ENCODE results near the gene LY6G6C. TPM values are rescaled to one million over a fixed set of nuclear protein-coding genes. Genes with fewer than 3 reads are reported as not detected.
"Not testable (repeated sequence)": the region's sequence is repeated elsewhere in the genome, so short reads cannot be mapped to it uniquely, and the experiment has no call there.

Gene LY6G6C
- polyA plus RNA-seq, 2 donors = 17.2 to 21.9 TPM

- Histone ChIP-seq H3K4me3 (ENCODE audit: low read depth in 1 of 2, low read length in 2 of 2) (no peak overlapping the region), H3K36me3 (ENCODE audit: control insufficient read depth in 2 of 2, insufficient read depth in 2 of 2, low read length in 1 of 2) (no peaks in the 10 kb centered on the region), H3K4me1 (ENCODE audit: control insufficient read depth in 2 of 2, insufficient read depth in 2 of 2, low read length in 1 of 2) (peaks cover 0 to 23% of the 10 kb centered on the region in 2 donors), H3K27me3 (ENCODE audit: control insufficient read depth in 1 of 2, insufficient read depth in 2 of 2, low read length in 2 of 2) (no peaks in the 10 kb centered on the region), H3K27ac (ENCODE audit: low read depth in 2 of 2, low read length in 1 of 2) (peak overlapping the region; percentile 57 to 86), H3K9me3 (ENCODE audit: control insufficient read depth in 2 of 2, insufficient read depth in 1 of 2, low read depth in 1 of 2, low read length in 1 of 2) (no peaks in the 10 kb centered on the region)
- 54 to 69% methylated on average over 5 of the region's 5 CpGs for WGBS, 2 donors
Observed at GRCh38 chr6:31710523-31711219, 10.9 kb downstream of the LY6G6C start.

GRCh38 chr6:31709157-31709556 is 12.4 kb downstream of the LY6G6C start:
- peaks cover 0 to 17% of the 10 kb centered on the region in 2 donors for H3K4me1 ChIP-seq (ENCODE audit: control insufficient read depth in 2 of 2, insufficient read depth in 2 of 2, low read length in 1 of 2)
- not testable (repeated sequence) for H3K9me3 ChIP-seq (ENCODE audit: control insufficient read depth in 2 of 2, insufficient read depth in 1 of 2, low read depth in 1 of 2, low read length in 1 of 2); H3K4me3 ChIP-seq (ENCODE audit: low read depth in 1 of 2, low read length in 2 of 2); H3K27ac ChIP-seq (ENCODE audit: low read depth in 2 of 2, low read length in 1 of 2); H3K36me3 ChIP-seq (ENCODE audit: control insufficient read depth in 2 of 2, insufficient read depth in 2 of 2, low read length in 1 of 2); H3K27me3 ChIP-seq (ENCODE audit: control insufficient read depth in 1 of 2, insufficient read depth in 2 of 2, low read length in 2 of 2)
- WGBS, 2 donors = 91 to 93% methylated on average over 11 of the region's 11 CpGs

GRCh38 chr6:31708224-31708623 is 13.3 kb downstream of the LY6G6C start:
- 94 to 97% methylated on average over 3 of the region's 3 CpGs for WGBS, 2 donors
- H3K4me3 ChIP-seq (ENCODE audit: low read depth in 1 of 2, low read length in 2 of 2) = no peak overlapping the region
- no peak overlapping the region for H3K27ac ChIP-seq (ENCODE audit: low read depth in 2 of 2, low read length in 1 of 2)
- H3K4me1 ChIP-seq (ENCODE audit: control insufficient read depth in 2 of 2, insufficient read depth in 2 of 2, low read length in 1 of 2) = peaks cover 0 to 11% of the 10 kb centered on the region in 2 donors
- H3K27me3 ChIP-seq (ENCODE audit: control insufficient read depth in 1 of 2, insufficient read depth in 2 of 2, low read length in 2 of 2) = no peaks in the 10 kb centered on the region
- H3K36me3 ChIP-seq (ENCODE audit: control insufficient read depth in 2 of 2, insufficient read depth in 2 of 2, low read length in 1 of 2) = no peaks in the 10 kb centered on the region
- no peaks in the 10 kb centered on the region for H3K9me3 ChIP-seq (ENCODE audit: control insufficient read depth in 2 of 2, insufficient read depth in 1 of 2, low read depth in 1 of 2, low read length in 1 of 2)

- Histone ChIP-seq H3K36me3 (ENCODE audit: control insufficient read depth in 2 of 2, insufficient read depth in 2 of 2, low read length in 1 of 2) (no peaks in the 10 kb centered on the region), H3K4me3 (ENCODE audit: low read depth in 1 of 2, low read length in 2 of 2) (no peak overlapping the region), H3K27ac (ENCODE audit: low read depth in 2 of 2, low read length in 1 of 2) (no peak overlapping the region), H3K27me3 (ENCODE audit: control insufficient read depth in 1 of 2, insufficient read depth in 2 of 2, low read length in 2 of 2) (no peaks in the 10 kb centered on the region), H3K9me3 (ENCODE audit: control insufficient read depth in 2 of 2, insufficient read depth in 1 of 2, low read depth in 1 of 2, low read length in 1 of 2) (no peaks in the 10 kb centered on the region), H3K4me1 (ENCODE audit: control insufficient read depth in 2 of 2, insufficient read depth in 2 of 2, low read length in 1 of 2) (peaks cover 0 to 10% of the 10 kb centered on the region in 2 donors)
- 89 to 93% methylated on average over 10 of the region's 10 CpGs for WGBS, 2 donors
Observed at GRCh38 chr6:31707701-31708100, 13.8 kb downstream of the LY6G6C start.

- 60 to 62% methylated on average over 3 of the region's 3 CpGs for WGBS, 2 donors
- peaks cover 5 to 7% of the 10 kb centered on the region in 2 donors for H3K4me1 ChIP-seq (ENCODE audit: control insufficient read depth in 2 of 2, insufficient read depth in 2 of 2, low read length in 1 of 2)
- no peaks in the 10 kb centered on the region for H3K27me3 ChIP-seq (ENCODE audit: control insufficient read depth in 1 of 2, insufficient read depth in 2 of 2, low read length in 2 of 2)
- H3K4me3 ChIP-seq (ENCODE audit: low read depth in 1 of 2, low read length in 2 of 2) = no peak within 1 kb of the TSS
- H3K9me3 ChIP-seq (ENCODE audit: control insufficient read depth in 2 of 2, insufficient read depth in 1 of 2, low read depth in 1 of 2, low read length in 1 of 2) = no peaks in the 10 kb centered on the region
- H3K27ac ChIP-seq (ENCODE audit: low read depth in 2 of 2, low read length in 1 of 2) = no peak within 1 kb of the TSS
- no peaks in the 10 kb centered on the region for H3K36me3 ChIP-seq (ENCODE audit: control insufficient read depth in 2 of 2, insufficient read depth in 2 of 2, low read length in 1 of 2)
Observed at GRCh38 chr6:31706599-31706998, 14.9 kb downstream of the LY6G6C start, which contains the start of gene LY6G6F. TSS of gene LY6G6F (plus strand) at chr6:31706866. CDS start at chr6:31706907, 41 bp downstream.

- Histone ChIP-seq H3K9me3 (ENCODE audit: control insufficient read depth in 2 of 2, insufficient read depth in 1 of 2, low read depth in 1 of 2, low read length in 1 of 2) (no peaks in the 10 kb centered on the region), H3K4me3 (ENCODE audit: low read depth in 1 of 2, low read length in 2 of 2) (no peak overlapping the region), H3K36me3 (ENCODE audit: control insufficient read depth in 2 of 2, insufficient read depth in 2 of 2, low read length in 1 of 2) (peaks cover 0 to under 1% of the 10 kb centered on the region in 2 donors), H3K4me1 (ENCODE audit: control insufficient read depth in 2 of 2, insufficient read depth in 2 of 2, low read length in 1 of 2) (peaks cover 6 to 7% of the 10 kb centered on the region in 2 donors), H3K27me3 (ENCODE audit: control insufficient read depth in 1 of 2, insufficient read depth in 2 of 2, low read length in 2 of 2) (no peaks in the 10 kb centered on the region), H3K27ac (ENCODE audit: low read depth in 2 of 2, low read length in 1 of 2) (no peak overlapping the region)
- 88 to 89% methylated on average over 6 of the region's 6 CpGs for WGBS, 2 donors
Observed at GRCh38 chr6:31705931-31706330, 15.6 kb downstream of the LY6G6C start.

- H3K4me3 ChIP-seq (ENCODE audit: low read depth in 1 of 2, low read length in 2 of 2) = peak within 1 kb of the TSS; percentile 84 to 93
- H3K9me3 ChIP-seq (ENCODE audit: control insufficient read depth in 2 of 2, insufficient read depth in 1 of 2, low read depth in 1 of 2, low read length in 1 of 2) = no peaks in the 10 kb centered on the region
- peaks cover 6 to 7% of the 10 kb centered on the region in 2 donors for H3K4me1 ChIP-seq (ENCODE audit: control insufficient read depth in 2 of 2, insufficient read depth in 2 of 2, low read length in 1 of 2)
- peak within 1 kb of the TSS; percentile 100 for H3K27ac ChIP-seq (ENCODE audit: low read depth in 2 of 2, low read length in 1 of 2)
- H3K36me3 ChIP-seq (ENCODE audit: control insufficient read depth in 2 of 2, insufficient read depth in 2 of 2, low read length in 1 of 2) = peaks cover 0 to 7% of the 10 kb centered on the region in 2 donors
- WGBS, 2 donors = 0 to 1% methylated on average over 54 of the region's 54 CpGs
- H3K27me3 ChIP-seq (ENCODE audit: control insufficient read depth in 1 of 2, insufficient read depth in 2 of 2, low read length in 2 of 2) = no peaks in the 10 kb centered on the region
Observed at GRCh38 chr6:31702819-31703716, 18.5 kb downstream of the LY6G6C start, which contains the start of gene ABHD16A. TSS of gene ABHD16A (minus strand) at chr6:31703324. CDS start at chr6:31703281, 43 bp downstream.

GRCh38 chr6:31702405-31702818 is 19.1 kb downstream of the LY6G6C start:
- no peaks in the 10 kb centered on the region for H3K9me3 ChIP-seq (ENCODE audit: control insufficient read depth in 2 of 2, insufficient read depth in 1 of 2, low read depth in 1 of 2, low read length in 1 of 2)
- peaks cover 0 to 7% of the 10 kb centered on the region in 2 donors for H3K36me3 ChIP-seq (ENCODE audit: control insufficient read depth in 2 of 2, insufficient read depth in 2 of 2, low read length in 1 of 2)
- H3K4me1 ChIP-seq (ENCODE audit: control insufficient read depth in 2 of 2, insufficient read depth in 2 of 2, low read length in 1 of 2) = peaks cover 6 to 7% of the 10 kb centered on the region in 2 donors
- H3K27ac ChIP-seq (ENCODE audit: low read depth in 2 of 2, low read length in 1 of 2) = peak overlapping the region; percentile 100
- H3K27me3 ChIP-seq (ENCODE audit: control insufficient read depth in 1 of 2, insufficient read depth in 2 of 2, low read length in 2 of 2) = no peaks in the 10 kb centered on the region
- 0 to 1% methylated on average over 10 of the region's 10 CpGs for WGBS, 2 donors
- peak overlapping the region; percentile 84 to 93 for H3K4me3 ChIP-seq (ENCODE audit: low read depth in 1 of 2, low read length in 2 of 2)

GRCh38 chr6:31701666-31702404 is 19.7 kb downstream of the LY6G6C start:
- no peaks in the 10 kb centered on the region for H3K9me3 ChIP-seq (ENCODE audit: control insufficient read depth in 2 of 2, insufficient read depth in 1 of 2, low read depth in 1 of 2, low read length in 1 of 2)
- H3K4me1 ChIP-seq (ENCODE audit: control insufficient read depth in 2 of 2, insufficient read depth in 2 of 2, low read length in 1 of 2) = peaks cover 6 to 7% of the 10 kb centered on the region in 2 donors
- H3K4me3 ChIP-seq (ENCODE audit: low read depth in 1 of 2, low read length in 2 of 2) = peak overlapping the region; percentile 84 to 93
- 22 to 24% methylated on average over 7 of the region's 7 CpGs for WGBS, 2 donors
- peaks cover 0 to 10% of the 10 kb centered on the region in 2 donors for H3K36me3 ChIP-seq (ENCODE audit: control insufficient read depth in 2 of 2, insufficient read depth in 2 of 2, low read length in 1 of 2)
- H3K27ac ChIP-seq (ENCODE audit: low read depth in 2 of 2, low read length in 1 of 2) = peak overlapping the region; percentile 43 to 100
- no peaks in the 10 kb centered on the region for H3K27me3 ChIP-seq (ENCODE audit: control insufficient read depth in 1 of 2, insufficient read depth in 2 of 2, low read length in 2 of 2)
